HG03354 (cell line): ENCODE results near the gene ERGIC1.

Experiments used
- ATAC-seq: cut with Tn5 transposase; IDR thresholded peaks from one replicate; pipeline ENCODE4 v1.9.1; 2021; ENCODE audit warnings: mild to moderate bottlenecking; ENCODE audit not compliant: unreplicated experiment, poor library complexity, severe bottlenecking

Gene ERGIC1

DNA sequence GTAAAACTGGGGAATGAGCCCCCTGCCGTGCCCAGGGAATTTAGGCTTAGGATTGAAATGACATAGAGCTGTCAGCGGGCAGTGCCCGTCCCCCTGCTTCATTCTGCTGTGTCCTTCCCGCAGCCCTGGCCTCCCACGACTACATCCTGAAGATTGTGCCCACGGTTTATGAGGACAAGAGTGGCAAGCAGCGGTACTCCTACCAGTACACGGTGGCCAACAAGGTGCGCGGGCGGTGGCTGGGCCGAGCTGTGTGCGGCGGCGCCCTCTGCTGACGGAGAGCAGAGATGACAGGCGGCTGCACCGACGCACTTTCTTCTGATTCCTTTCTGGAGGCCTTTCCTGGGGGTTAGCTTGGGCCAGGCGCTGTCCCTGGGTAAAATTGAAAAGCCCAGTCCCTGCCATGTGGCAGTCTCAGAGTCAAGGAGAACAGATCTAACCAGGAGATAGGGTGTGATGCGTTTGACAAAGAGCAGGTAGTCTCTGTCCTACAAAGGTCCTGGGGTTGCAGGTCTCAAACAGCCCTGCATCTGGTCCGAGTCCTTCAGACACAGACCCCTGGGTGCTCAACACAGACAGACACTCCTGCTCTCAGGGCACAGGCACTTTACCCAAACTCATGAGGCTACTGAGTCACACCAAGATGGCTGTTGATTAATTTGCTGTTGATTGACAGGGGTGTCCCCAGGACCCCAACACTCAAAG, 98.4 kb downstream of the ERGIC1 start:
- peak; percentile 78 for ATAC-seq

DNA sequence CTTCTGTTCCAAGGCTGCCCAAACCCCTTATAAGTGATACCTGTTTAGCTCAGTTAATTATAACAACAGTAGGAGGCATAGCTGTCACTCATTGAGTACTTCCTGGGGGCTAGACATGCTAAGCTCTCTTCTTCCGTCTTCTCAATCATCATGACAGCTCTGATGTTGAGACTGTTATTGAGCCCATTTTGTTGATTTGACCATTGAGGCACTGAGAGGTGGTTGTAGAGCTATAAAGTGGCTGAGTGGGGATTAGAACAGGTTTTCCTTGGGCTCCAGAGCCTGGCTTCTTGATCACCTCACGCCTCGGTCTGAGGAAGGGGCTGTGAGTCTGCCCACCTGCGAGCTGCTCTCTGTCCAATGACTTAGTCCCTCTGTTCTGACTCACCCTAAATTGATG, 99.2 kb downstream of the ERGIC1 start:
- ATAC-seq = no peak

DNA sequence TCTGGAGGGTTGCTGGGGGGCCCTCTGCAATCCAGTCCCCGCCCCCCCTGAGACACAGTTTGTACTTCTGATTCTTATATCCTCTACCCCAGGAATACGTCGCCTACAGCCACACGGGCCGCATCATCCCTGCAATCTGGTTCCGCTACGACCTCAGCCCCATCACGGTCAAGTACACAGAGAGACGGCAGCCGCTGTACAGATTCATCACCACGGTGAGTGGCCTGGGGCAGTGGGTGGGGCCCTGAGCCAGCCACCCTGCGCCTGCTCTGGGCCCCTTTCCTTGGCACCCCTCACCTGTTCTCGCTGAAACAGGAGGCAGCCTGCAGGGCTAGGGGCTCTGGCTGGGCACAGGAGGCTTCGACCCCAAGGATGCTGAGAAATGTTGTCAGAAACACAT, 101.0 kb downstream of the ERGIC1 start:
- ATAC-seq = no peak

DNA sequence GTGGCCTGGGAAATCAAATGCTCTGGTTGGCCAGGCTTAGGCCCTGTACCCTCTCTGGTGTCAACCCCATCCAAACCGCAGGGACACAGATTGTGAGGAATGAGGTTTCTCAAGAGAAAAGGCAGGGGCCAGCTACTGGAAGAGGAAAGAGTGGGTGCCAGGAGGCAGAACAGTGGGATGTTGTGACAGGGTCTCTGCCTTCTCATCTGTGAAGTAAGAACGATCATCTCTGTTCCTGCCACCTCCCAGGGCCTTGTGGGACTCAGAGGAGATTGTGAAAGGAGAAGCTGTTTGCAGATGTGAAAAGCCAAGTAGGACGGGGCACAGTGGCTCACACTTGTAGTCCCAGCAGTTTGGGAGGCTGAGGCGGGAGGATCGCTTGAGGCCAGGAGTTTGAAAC, 102.3 kb downstream of the ERGIC1 start:
- ATAC-seq = no peak

DNA sequence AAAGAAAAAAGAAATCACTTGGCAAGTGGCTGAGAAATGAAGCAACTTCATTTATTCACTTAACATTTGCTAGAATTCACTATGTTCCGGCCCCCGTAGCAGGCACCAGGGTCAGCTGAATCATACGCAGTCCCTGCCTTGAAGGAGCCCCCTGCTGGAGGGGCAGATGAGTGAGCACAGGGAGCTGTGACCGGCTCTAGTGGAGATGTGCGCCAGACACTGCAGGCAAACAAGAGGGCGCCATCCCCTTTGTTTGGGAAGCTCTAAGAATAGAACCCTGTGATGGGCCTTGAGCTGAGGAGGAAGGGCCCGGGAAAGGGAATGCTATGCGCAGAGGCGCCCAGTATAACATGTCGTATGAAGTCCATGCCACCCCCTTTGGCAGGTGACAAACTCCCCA, 105.0 kb downstream of the ERGIC1 start:
- no peak for ATAC-seq

DNA sequence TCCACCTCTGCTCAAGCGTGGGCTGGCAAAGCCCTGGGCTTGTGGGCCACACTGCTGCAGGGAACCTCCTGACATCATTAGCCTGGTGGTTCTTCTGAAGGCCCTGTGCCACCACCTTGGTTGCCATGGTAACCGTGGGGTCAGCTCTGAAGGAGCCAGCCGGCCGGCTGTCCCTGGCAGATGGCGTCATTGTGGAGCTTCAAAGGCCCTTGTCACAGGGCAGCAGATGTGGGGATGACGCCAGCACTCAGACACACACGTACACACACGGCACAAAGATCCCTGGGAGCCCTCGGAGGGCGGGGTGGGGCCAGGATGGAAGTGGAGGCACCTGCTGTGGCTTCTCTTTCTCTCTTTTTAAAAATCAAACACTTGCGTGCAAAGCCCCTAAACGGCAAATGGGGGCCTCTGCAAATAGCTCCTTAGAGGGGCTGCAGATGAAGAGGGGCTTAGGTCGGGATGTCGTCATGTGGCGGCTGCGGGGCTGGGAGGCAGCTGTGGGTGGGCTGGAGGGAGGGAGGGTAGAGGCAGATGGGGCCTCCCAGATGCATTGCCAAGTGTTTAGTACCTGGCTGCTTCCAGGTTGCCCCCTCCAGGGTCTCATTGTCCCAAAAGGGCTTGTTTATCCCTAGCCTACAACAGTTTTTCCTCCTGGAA, 105.7 kb downstream of the ERGIC1 start:
- no peak for ATAC-seq

DNA sequence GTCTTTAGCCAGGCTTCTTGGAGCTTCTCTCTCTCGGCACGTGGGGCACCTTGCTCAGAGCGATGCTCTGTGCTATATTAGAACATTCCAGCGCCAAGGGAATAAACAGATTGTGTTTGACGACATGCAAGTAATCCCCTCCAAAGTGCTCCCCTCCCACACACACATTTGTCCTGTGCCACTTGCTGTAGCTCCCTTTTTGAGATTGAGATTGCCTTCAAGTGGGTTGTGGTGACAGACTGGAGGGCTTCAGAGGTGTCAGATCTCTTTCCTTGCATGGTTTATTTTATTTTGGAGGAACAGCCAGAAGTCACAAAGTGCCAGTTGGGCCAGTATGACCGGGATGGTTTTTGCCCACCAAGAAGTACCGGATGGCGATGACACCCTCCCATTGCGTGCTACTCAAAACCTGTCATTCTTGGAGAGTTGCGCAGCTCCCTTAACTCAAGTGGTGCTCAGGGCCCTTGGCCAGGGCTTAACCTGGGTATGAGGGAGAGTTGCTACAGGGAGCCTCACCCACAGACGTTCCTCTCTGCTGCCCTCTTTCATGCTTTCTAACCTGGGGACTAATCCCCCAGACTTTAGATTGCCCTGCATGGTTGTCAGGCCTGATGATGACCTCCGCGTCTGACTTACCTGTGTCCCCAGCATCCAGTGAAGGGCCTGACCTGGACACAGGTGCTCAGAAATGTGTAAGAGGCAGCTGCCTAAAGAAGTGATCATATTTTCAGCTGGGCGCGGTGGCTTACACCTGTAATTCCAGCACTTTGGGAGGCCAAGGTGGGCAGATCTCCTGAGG, 106.4 kb downstream of the ERGIC1 start:
- ATAC-seq = no peak

DNA sequence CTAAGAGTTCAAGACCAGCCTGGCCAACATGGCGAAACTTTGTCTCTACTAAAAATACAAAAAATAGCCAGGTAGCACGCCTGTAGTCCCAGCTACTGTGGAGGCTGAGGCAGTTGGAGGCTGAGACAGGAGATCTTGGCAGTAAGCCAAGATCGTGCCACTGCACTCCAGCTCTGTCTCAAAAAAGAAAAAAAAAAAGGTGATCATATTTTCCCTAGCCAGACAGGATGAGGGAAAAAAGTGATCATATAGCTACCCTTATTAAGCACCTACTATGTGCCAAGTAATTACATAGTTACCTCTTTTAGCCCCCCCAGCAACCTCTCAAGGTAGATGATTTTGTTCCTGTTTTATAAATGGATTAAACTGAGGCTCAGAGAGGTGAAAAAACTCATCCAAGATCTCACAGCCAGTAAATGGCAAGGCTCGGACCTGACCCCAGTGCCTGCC, 107.0 kb downstream of the ERGIC1 start:
- ATAC-seq = no peak

DNA sequence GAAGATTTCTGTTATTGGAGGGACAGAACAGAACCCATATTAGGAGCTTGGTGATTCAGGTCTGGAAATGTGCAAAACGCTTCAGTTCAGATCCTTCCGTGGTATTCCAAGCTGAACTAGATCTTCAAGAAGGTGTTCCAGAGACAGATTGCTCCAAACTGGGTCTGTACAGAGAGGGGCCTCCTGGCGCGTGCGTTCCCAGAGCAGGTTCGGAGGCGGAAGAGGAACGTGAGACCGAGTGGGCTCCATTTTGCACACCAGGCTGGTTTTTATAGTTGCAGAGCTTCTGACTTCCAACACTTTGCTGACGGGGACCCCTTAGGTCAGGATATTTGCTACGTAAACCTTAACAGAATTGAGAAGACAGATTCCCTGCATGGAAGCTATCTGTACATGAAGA, 108.5 kb downstream of the ERGIC1 start:
- ATAC-seq = no peak

DNA sequence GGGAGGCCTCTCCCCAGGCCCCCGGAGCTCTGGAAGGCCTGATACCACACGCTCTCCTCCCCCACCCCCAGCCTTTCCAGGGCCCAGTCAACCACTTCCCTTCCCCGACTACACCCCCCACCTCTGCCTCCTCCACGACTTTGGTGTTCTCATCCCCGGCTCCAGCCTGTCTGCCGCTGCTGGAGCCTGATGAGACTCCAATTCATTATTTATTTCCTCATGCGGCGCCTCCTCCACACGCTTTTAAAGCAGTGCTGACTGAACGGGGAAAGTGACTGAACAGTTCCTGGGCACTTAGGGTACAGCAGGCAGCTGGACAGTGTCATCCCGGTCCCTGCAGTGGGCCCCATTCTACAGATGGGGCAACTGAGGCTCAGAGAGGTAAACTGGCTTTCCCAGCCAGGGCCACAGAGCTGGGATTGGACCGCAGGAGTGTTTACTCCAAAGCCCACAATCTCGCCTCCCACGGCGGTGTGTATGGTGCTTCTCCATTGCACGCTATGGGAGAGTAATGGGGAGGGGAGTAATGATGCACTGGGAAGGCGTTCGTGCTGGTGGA, 109.3 kb downstream of the ERGIC1 start:
- no peak for ATAC-seq

DNA sequence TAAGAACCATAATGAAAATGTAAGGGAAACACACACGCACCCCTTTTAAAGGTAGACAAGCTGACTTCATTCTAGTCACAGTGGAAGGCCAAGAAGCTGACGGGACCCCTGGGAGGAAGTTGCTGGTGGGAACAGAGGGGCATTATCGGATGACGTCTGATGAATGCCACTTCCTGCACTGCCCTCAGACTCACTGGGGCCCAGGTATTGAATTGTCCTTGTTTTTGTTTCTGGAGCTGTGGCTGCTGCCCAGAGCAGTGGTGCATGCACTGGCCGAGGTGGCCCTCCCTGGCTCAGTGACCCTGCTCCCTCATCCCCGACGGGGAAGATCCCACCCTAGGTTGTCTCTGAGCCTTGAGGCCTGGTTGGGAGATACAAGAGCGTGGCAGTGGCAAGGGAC, 109.9 kb downstream of the ERGIC1 start:
- no peak for ATAC-seq

DNA sequence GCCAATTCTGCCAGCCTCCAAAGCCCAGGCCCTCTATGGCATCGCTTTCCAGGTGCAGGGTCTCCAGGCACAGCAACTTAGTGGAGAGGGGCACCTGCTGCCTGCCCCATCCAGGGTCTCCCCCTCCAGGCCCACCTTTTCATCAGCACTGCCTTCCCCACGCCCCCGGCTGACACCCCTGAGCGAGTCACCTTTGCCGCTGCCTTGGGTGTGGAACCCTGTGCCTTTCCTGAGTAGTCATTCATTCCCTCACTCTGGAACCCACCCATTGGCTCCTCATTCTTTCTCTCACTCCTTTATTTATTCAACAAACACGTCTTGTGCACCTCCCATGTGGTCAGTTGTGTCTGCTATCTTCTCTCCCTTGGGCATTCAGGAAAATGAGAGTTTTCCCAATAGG, 110.7 kb downstream of the ERGIC1 start:
- ATAC-seq = no peak

DNA sequence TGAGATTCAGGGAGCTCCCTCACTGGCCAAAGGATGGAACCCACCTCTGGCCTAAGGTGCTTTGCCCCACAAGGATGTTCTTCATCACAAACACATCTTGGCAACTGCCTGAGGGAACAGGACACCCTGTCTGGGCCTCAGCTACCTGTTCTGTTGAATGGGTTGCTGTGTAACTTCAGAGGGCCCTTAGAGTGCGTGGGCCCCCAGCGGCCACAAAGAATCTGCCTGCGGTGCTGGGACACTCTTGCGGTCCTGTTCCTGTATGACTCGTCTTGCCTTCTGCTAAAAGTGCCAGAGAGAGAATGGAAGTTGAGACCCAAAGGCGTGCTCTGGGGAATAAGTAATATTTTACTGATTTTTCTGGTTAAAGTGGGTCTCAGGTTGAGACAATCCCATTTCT, 111.1 kb downstream of the ERGIC1 start:
- ATAC-seq = no peak

DNA sequence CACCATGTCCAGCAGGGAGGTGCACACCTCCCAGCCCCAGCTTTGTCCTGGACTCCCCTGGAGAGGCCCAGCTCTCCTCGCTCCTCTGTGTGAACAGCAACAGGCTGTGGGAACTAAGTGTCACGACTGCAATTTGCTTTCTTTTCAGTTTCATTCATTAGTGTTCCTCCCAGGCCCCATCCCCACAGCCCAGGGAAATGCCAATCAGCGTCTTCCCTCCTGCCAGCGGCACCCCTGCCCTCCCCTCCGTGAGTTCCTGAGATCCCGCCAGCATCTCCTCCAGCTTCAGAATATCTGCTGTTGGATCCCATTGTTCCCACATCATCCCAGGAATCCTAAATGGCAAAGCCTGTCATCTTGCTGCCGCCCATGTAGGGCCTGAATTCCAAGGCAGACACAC, 112.1 kb downstream of the ERGIC1 start:
- ATAC-seq = no peak

DNA sequence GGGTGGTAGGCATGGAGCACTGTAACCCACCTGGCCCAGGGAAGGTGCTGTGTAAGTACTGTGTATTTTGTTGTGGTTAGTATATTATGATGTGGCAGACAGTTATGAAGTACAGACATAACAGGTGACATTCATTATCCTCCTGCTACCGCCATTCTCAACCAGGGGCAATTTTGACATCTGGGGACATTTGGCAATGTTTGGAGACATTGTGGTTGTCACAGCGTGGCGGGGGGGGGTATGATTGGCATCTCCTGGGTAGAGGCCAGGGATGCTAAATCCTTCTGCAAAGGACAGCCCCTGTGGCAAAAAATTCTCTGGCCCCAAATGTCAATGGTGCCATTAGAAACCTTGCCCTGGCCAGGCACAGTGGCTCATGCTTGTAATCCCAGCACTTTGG, 115.4 kb downstream of the ERGIC1 start:
- no peak for ATAC-seq

DNA sequence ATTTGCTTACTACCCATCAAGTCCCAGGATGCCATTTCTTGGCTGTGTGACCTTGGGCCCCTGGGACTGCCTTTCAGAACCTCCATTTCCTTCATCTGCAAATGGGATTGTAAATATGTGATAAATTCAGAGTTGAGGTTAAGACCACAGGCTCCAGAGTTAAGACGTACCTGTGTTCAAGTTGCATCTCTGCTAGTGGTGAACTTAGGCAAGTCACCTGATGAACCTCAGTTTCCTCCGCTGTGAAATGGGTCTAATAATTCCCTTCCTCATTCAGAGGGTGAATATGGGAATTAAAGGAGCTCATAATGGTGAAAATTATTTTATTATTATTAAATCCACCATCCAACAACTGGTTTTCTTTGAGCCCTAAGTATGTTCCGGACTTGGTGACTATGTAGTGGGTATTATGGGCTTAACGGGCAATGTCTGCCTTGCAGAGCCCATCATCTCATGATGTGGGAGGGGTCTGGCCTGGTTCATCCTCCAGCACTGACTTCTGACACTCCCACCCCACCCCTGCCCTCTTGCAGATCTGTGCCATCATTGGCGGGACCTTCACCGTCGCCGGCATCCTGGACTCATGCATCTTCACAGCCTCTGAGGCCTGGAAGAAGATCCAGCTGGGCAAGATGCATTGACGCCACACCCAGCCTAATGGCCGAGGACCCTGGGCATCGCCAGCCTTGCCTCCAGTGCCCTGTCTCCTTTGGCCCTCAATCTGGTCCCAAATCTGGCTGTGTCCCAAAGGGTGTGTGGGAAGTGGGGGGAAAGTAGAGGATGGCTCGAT, 116.3 kb downstream of the ERGIC1 start:
- ATAC-seq = no peak

DNA sequence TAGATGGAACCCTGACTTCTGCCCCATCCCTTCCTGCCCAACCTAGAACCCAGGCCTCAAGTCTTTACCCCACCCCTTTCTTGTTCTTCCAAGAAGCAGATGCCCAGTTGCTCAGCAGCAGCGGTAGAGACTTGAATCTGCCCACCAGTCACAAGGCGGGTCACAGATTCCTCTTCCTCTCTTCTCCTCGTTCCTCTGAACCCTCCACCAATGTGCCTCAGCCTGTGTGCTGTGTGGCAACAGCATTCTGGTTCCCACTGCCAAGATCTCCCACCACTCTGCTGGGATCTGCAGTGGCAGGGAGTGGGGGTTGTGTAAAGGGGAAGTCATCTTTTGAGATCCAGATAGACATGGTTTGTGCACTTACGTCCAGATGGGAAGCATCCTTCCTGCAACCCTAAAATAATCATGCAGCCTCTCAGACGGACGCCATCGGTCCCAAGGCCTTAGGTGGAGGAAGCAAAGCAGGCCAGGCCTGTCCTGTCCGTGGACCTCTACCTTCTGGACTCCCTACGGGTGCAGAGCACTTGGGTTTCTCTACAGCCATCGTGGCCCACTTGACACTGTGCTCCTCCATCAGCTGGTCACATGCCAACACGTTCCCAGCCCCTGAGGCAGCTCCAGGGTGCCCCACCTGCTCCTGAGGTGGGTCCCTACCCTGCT, 117.5 kb downstream of the ERGIC1 start:
- ATAC-seq = no peak

DNA sequence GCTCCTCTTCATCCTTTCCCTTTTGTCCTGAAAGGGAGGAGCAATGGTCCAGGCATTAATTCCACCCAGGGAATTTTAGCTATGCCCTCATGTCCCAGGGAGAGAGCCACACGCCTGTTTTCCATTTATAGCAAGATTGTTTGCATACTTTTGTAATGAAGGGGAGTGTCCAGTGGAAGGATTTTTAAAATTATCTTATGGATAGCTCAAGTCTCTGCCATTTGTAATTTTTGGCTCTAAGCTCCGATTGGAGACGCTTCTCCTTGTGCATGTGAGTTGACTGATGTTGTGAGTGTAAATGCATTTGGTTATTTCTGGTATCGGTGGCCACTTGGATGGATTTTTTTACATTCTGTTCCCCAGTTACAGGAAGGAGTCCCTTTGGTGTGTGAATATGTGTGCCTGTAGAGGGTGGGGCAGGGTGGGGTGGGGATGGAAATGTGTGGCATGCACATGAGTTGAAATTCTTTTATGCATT, 118.0 kb downstream of the ERGIC1 start:
- no peak for ATAC-seq
